ENCODE measurements around the gene LDB2. TPM values are rescaled to one million over a fixed set of nuclear protein-coding genes. Genes with fewer than 3 reads are reported as not detected.

The LDB2 gene
- total and polyA plus RNA-seq, 2 experiments from 2014 or later: 48.6 to 80.1 TPM

- no peaks in the 10 kb centered on the region; the same call in 2 of the 3 replicates for H3K4me1 Mint-ChIP-seq
- Histone ChIP-seq H3K27me3 (ENCODE audit: insufficient read depth) (no peaks in the 10 kb centered on the region), H2AFZ (no peak overlapping the region), H3K4me3 (no peak overlapping the region), H3K79me2 (replicated peaks; ENCODE audit: insufficient read depth) (no peaks in the 10 kb centered on the region), H4K20me1 (replicated peaks; ENCODE audit: insufficient read depth) (no peaks in the 10 kb centered on the region), H3K9me2 (ENCODE audit: insufficient read depth) (peaks cover 3% of the 10 kb centered on the region; the same call in 1 of the 2 replicates), H3K36me3 (ENCODE audit: insufficient read depth) (no peaks in the 10 kb centered on the region; the same call in 1 of the 2 replicates), H3K4me2 (no peak overlapping the region), H3K27ac (ENCODE audit: low read depth) (no peak overlapping the region), H3K4me1 (ENCODE audit: insufficient read depth) (no peaks in the 10 kb centered on the region), H3F3A (replicated peaks; ENCODE audit: low read depth) (no peaks in the 10 kb centered on the region)
- no peak for TF ChIP-seq ZNF462 (CRISPR knock-in tag; IDR thresholded peaks at IDR 0.05)
- no peak for TF ChIP-seq EZH2phosphoT487 (IDR thresholded peaks at IDR 0.05; ENCODE audit: unreplicated experiment)
- TF ChIP-seq CTCF (conservative IDR thresholded peaks at IDR 0.05; ENCODE audit: low read depth in 2 of 2): no peak
- no peak for TF ChIP-seq CREB1 (CRISPR knock-in tag; IDR thresholded peaks at IDR 0.05; ENCODE audit: low read depth)
- H3K4me3 Mint-ChIP-seq: no peak overlapping the region
- H3K36me3 Mint-ChIP-seq (ENCODE audit: low read depth): peaks cover 18% of the 10 kb centered on the region
- no peaks in the 10 kb centered on the region; the same call in 2 of the 3 replicates for H3K9me3 Mint-ChIP-seq
- no peak overlapping the region for H3K27ac Mint-ChIP-seq
- DNase-seq (ENCODE audit: low spot score) (no peak), ATAC-seq (no peak)
- H3K27me3 Mint-ChIP-seq (ENCODE audit: insufficient read depth, low read depth, poor library complexity): no peaks in the 10 kb centered on the region
Observed at GRCh38 chr4:16581117-16581516, 317.3 kb downstream of the LDB2 start.
